HEK293 (cell line): ENCODE results near the gene NUP54.

Experiments
- OVOL3 ChIP-seq: fragments of 450-650 bp; formaldehyde crosslinking; IDR thresholded peaks from 2 replicates; pipeline ENCODE4 v1.5.1; 2016; ENCODE audit warnings: missing biosample characterization, missing genetic modification characterization
- TF ChIP-seq, protein P1 (sequence below): fragments of 450-650 bp; formaldehyde crosslinking; IDR thresholded peaks from 2 replicates; pipeline ENCODE4 v1.5.1; 2017; ENCODE audit warnings: missing biosample characterization, mild to moderate bottlenecking, missing genetic modification characterization, moderate library complexity

DNA sequence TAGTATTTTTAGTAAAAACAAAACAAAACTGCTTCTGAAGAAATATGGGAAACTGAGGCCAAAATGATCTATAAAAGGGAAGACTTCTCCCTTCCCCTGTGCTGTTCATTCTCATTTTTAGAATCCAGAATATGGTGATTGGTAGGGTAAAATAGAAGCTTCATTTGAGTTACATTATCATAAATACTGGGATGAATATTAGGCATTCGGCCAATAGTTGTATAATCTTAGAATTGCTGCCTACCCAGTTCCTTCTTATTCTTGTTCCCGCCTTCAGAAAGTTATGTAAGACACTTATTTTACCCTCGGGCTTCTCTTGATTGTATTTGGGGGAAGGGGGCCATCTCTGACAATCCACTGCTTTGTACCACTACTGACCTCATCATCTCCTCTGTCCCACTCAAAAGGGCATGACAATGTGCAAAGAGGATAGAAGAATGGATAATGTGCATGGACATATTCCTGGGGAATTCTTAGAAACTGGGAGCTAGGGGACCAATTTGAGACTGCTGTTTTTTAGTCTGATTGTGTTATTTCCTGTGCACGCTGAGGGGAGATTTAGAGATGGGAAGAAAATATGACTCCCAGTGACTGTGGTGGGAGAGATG, 73.1 kb downstream of the NUP54 start:
- TF ChIP-seq, protein P1, sequence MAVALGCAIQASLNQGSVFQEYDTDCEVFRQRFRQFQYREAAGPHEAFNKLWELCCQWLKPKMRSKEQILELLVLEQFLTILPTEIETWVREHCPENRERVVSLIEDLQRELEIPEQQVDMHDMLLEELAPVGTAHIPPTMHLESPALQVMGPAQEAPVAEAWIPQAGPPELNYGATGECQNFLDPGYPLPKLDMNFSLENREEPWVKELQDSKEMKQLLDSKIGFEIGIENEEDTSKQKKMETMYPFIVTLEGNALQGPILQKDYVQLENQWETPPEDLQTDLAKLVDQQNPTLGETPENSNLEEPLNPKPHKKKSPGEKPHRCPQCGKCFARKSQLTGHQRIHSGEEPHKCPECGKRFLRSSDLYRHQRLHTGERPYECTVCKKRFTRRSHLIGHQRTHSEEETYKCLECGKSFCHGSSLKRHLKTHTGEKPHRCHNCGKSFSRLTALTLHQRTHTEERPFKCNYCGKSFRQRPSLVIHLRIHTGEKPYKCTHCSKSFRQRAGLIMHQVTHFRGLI (tag by site-specific recombination), result no peak
- no peak for TF ChIP-seq OVOL3 (tag by site-specific recombination)
